IMR-90 (cell line): Measurements from ENCODE around the gene CYP4F3. TPM values are rescaled to one million over a fixed set of nuclear protein-coding genes. Genes with fewer than 3 reads are reported as not detected.

Source experiments
- ATAC-seq: fragments of 200-7000 bp; cut with Tn5 transposase; 2 replicates; pipeline ENCODE4 v1.9.1; 2020; ENCODE audit warnings: low read depth, mild to moderate bottlenecking, moderate library complexity
- BruUV-seq: library from RNA; stranded (reverse); fragments of 400-500 nt; replicated peaks from 2 replicates; lab custom pipeline; 2021; lab: Mats Ljungman, UMichigan
- CTCF ChIA-PET: fragments of 300-600 bp; formaldehyde crosslinking; extraction: SDS; loops from one replicate; lab custom pipeline; 2021; ENCODE audit warnings: antibody characterized with exemption; lab: Yijun Ruan, JAX
- POLR2A ChIA-PET: fragments of 300-600 bp; sonication (Branson Sonifier 250); formaldehyde crosslinking; loops from one replicate; lab custom pipeline; 2022; ENCODE audit warnings: antibody characterized with exemption; ENCODE audit not compliant: unreplicated experiment; lab: Charles Lee
- DNase-seq: peaks from one replicate; pipeline ENCODE4 v3.0.0; 2013
- H2AFZ ChIP-seq: replicated peaks from 2 replicates; pipeline ENCODE3; 2013; ENCODE audit warnings: low read length, mild to moderate bottlenecking; ENCODE audit not compliant: poor library complexity
- H2AK5ac ChIP-seq: 2 replicates; pipeline ENCODE4 v1.6.1; 2013; ENCODE audit warnings: low read depth, low read length, inconsistent platforms
- H2AK9ac ChIP-seq: replicated peaks from 2 replicates; pipeline ENCODE3; 2013; ENCODE audit warnings: mild to moderate bottlenecking, low read depth, low read length, moderate library complexity; ENCODE audit not compliant: poor library complexity
- H2BK120ac ChIP-seq: 2 replicates; pipeline ENCODE4 v1.6.1; 2013; ENCODE audit warnings: low read depth, low read length, inconsistent platforms
- H2BK15ac ChIP-seq: 3 replicates; pipeline ENCODE4 v1.6.1; 2013; ENCODE audit warnings: low read depth, low read length, inconsistent platforms
- H2BK20ac ChIP-seq: 2 replicates; pipeline ENCODE4 v1.6.1; 2013; ENCODE audit warnings: low read depth, mild to moderate bottlenecking, inconsistent platforms, low read length, moderate library complexity
- H2BK5ac ChIP-seq: 2 replicates; pipeline ENCODE4 v1.6.1; 2013; ENCODE audit warnings: mild to moderate bottlenecking, low read depth, low read length, inconsistent platforms; ENCODE audit not compliant: poor library complexity, severe bottlenecking
- H3K14ac ChIP-seq: replicated peaks from 2 replicates; pipeline ENCODE4 v1.6.1; 2013; ENCODE audit warnings: low read depth, low read length, inconsistent platforms
- H3K18ac ChIP-seq: 2 replicates; pipeline ENCODE4 v1.6.1; 2013; ENCODE audit warnings: low read depth, low read length, control low read depth
- H3K23ac ChIP-seq: 2 replicates; pipeline ENCODE4 v1.6.1; 2013; ENCODE audit warnings: low read depth, low read length, inconsistent platforms
- H3K27ac ChIP-seq: 2 replicates; pipeline ENCODE4 v1.5.1; 2013; ENCODE audit warnings: mild to moderate bottlenecking, control low read depth, low read length; ENCODE audit not compliant: insufficient read depth
- H3K27me3 ChIP-seq: 2 replicates; pipeline ENCODE4 v1.6.1; 2013; ENCODE audit warnings: low read length; ENCODE audit not compliant: control insufficient read depth, insufficient read depth
- H3K36me3 ChIP-seq: 2 replicates; pipeline ENCODE4 v1.6.1; 2013; ENCODE audit warnings: low read length, mixed read lengths; ENCODE audit not compliant: control insufficient read depth, insufficient read depth
- H3K4ac ChIP-seq: 2 replicates; pipeline ENCODE4 v1.6.1; 2013; ENCODE audit warnings: low read depth, low read length, inconsistent platforms
- H3K4me1 ChIP-seq: 2 replicates; pipeline ENCODE4 v1.6.1; 2013; ENCODE audit warnings: low read length, mixed read lengths; ENCODE audit not compliant: control insufficient read depth, insufficient read depth
- H3K4me2 ChIP-seq: 2 replicates; pipeline ENCODE4 v1.6.1; 2013; ENCODE audit warnings: low read depth, mild to moderate bottlenecking, control low read depth, low read length, moderate library complexity
- H3K4me3 ChIP-seq: 2 replicates; pipeline ENCODE4 v1.5.1; 2013; ENCODE audit warnings: low read depth, mild to moderate bottlenecking, control low read depth, low read length, moderate library complexity; ENCODE audit not compliant: insufficient read depth
- H3K56ac ChIP-seq: 2 replicates; pipeline ENCODE4 v1.6.1; 2013; ENCODE audit warnings: low read length, inconsistent platforms; ENCODE audit not compliant: insufficient read depth; ENCODE audit errors: extremely low read depth
- H3K79me1 ChIP-seq, 2 experiments: 2 replicates each; pipeline ENCODE4 v1.6.1; 2013; ENCODE audit warnings: low read length in 2 of 2, inconsistent platforms in 1 of 2, low read depth in 1 of 2
- H3K9ac ChIP-seq: 2 replicates; pipeline ENCODE4 v1.6.1; 2013; ENCODE audit warnings: low read depth, low read length, control low read depth
- H3K9me1 ChIP-seq: 2 replicates; pipeline ENCODE4 v1.6.1; 2013; ENCODE audit warnings: low read length, inconsistent platforms; ENCODE audit not compliant: insufficient read depth
- H3K9me3 ChIP-seq: 2 replicates; pipeline ENCODE4 v1.6.1; 2013; ENCODE audit warnings: low read length; ENCODE audit not compliant: control insufficient read depth, insufficient read depth
- H4K20me1 ChIP-seq: 2 replicates; pipeline ENCODE4 v1.6.1; 2013; ENCODE audit warnings: low read length, inconsistent platforms; ENCODE audit not compliant: insufficient read depth
- H4K5ac ChIP-seq: 2 replicates; pipeline ENCODE4 v1.6.1; 2013; ENCODE audit warnings: mild to moderate bottlenecking, low read depth, low read length, control low read depth
- H4K8ac ChIP-seq, 2 experiments: 2 replicates each; pipeline ENCODE4 v1.6.1; 2013; ENCODE audit warnings: low read depth in 2 of 2, low read length in 2 of 2, control low read depth in 1 of 2, inconsistent platforms in 1 of 2
- H4K91ac ChIP-seq: 2 replicates; pipeline ENCODE4 v1.6.1; 2013; ENCODE audit warnings: low read depth, low read length, inconsistent platforms; ENCODE audit not compliant: insufficient read depth
- BHLHE40 ChIP-seq: fragments of 150-350 bp; IDR thresholded peaks from 2 replicates; pipeline ENCODE4 v1.6.1; 2016; ENCODE audit warnings: mild to moderate bottlenecking, low read depth, low read length
- CEBPB ChIP-seq: IDR thresholded peaks from 2 replicates; pipeline ENCODE4 v1.6.1; 2012; ENCODE audit warnings: low read depth, low read length, improper control_type of control experiment
- CHD1 ChIP-seq: IDR thresholded peaks from 2 replicates; pipeline ENCODE4 v1.6.1; 2012; ENCODE audit warnings: low read depth, low read length, improper control_type of control experiment
- FOS ChIP-seq: fragments of 150-350 bp; IDR thresholded peaks from 2 replicates; pipeline ENCODE4 v1.6.1; 2016; ENCODE audit warnings: low read depth, low read length
- MAFK ChIP-seq: IDR thresholded peaks from 2 replicates; pipeline ENCODE4 v1.6.1; 2012; ENCODE audit warnings: low read depth, low read length, improper control_type of control experiment
- MAZ ChIP-seq: IDR thresholded peaks from 2 replicates; pipeline ENCODE4 v1.6.1; 2012; ENCODE audit warnings: low read depth, mild to moderate bottlenecking, low read length, improper control_type of control experiment, moderate library complexity, borderline replicate concordance
- NFE2L2 ChIP-seq: fragments of 150-350 bp; IDR thresholded peaks from 2 replicates; pipeline ENCODE4 v1.6.1; 2016; ENCODE audit warnings: low read depth, mild to moderate bottlenecking, low read length
- POLR2A ChIP-seq: IDR thresholded peaks from 2 replicates; pipeline ENCODE4 v1.6.1; 2012; ENCODE audit warnings: mild to moderate bottlenecking, low read depth, low read length
- RAD21 ChIP-seq: IDR thresholded peaks from 2 replicates; pipeline ENCODE4 v1.6.1; 2012; ENCODE audit warnings: low read length, improper control_type of control experiment
- RCOR1 ChIP-seq: IDR thresholded peaks from 2 replicates; pipeline ENCODE4 v1.6.1; 2012; ENCODE audit warnings: mild to moderate bottlenecking, low read length, improper control_type of control experiment; ENCODE audit not compliant: insufficient replicate concordance
- SMC3 ChIP-seq: fragments of 150-350 bp; IDR thresholded peaks from 2 replicates; pipeline ENCODE4 v1.6.1; 2016; ENCODE audit warnings: low read depth, mild to moderate bottlenecking, antibody characterized with exemption, low read length, moderate library complexity
- WGBS, 2 experiments: methylation state at CpG; one replicate each; pipeline versions ENCODE4 v1.1.5 to v1.1.7; 2013; ENCODE audit warnings: missing lambda C conversion rate in 2 of 2; ENCODE audit not compliant: insufficient read length in 1 of 2; ENCODE audit errors: extremely low coverage in 2 of 2; 5-methylcytosine and 5-hydroxymethylcytosine counted together
- dilution Hi-C: fragments of 300-500 bp; cut with HindIII; formaldehyde crosslinking; loops from one replicate; pipeline ENCODE4 v1.14.3; 2018; ENCODE audit warnings: low sequenced_read_pairs; ENCODE audit not compliant: unreplicated experiment
- in situ Hi-C: fragments of 300-500 bp; cut with MboI; formaldehyde crosslinking; loops from 3 replicates; pipeline ENCODE4 v1.14.3; 2019; ENCODE audit warnings: low sequenced_read_pairs, inconsistent platforms, mixed read lengths
- intact Hi-C: fragments of 100-400 bp; cut with micrococcal nuclease; formaldehyde crosslinking; loops from 2 replicates; pipeline ENCODE4 v1.10.0; 2022
- polyA plus RNA-seq, 3 experiments: library from polyadenylated mRNA; depleted of rRNA; stranded (reverse); fragments of >200 nt; gene quantifications; 2 replicates each; pipeline ENCODE4 v1.2.3, GENCODE V29; 2012; ENCODE audit warnings: low replicate concordance in 1 of 3
- total RNA-seq: library from RNA; depleted of rRNA; stranded (reverse); fragments of >200 nt; gene quantifications from 2 replicates; pipeline ENCODE4 v1.2.3, GENCODE V29; 2012
- TF ChIP-seq, protein P1 (sequence below): conservative IDR thresholded peaks from 2 replicates; pipeline ENCODE4 v1.5.1; 2012; ENCODE audit warnings: mild to moderate bottlenecking, low read depth, low read length, improper control_type of control experiment
- TF ChIP-seq, protein P2 (sequence below): fragments of 150-350 bp; IDR thresholded peaks from 2 replicates; pipeline ENCODE4 v1.6.1; 2017; ENCODE audit warnings: mild to moderate bottlenecking, antibody characterized with exemption, low read length, low read depth
- TF ChIP-seq, protein P3 (sequence below): fragments of 150-350 bp; IDR thresholded peaks from 2 replicates; pipeline ENCODE4 v1.6.1; 2016; ENCODE audit warnings: low read depth, mild to moderate bottlenecking, low read length, moderate library complexity, borderline replicate concordance

CYP4F3 gene
- total and polyA plus RNA-seq, 2 of the 4 experiments (the other 2 are of a cell fraction) = not detected

DNA sequence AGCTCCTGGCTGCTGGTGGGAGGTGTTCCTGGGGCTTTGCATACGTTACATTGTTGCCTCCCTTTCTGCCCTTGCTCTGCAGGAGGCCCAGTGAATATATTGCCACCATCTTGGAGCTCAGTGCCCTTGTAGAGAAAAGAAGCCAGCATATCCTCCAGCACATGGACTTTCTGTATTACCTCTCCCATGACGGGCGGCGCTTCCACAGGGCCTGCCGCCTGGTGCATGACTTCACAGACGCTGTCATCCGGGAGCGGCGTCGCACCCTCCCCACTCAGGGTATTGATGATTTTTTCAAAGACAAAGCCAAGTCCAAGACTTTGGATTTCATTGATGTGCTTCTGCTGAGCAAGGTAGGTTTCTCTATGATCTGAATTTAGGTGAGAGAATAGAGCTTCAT is 42.7 kb downstream of the CYP4F3 start:
- H2AK5ac ChIP-seq = no peak overlapping the region
- in situ Hi-C loops = no loop called here

More for the DNA sequence above, 42.7 kb downstream of the CYP4F3 start:
- Histone ChIP-seq H4K5ac (no peak overlapping the region), H3K27ac (no peak overlapping the region), H2BK20ac (no peak overlapping the region), H2BK15ac (no peak overlapping the region), H4K91ac (no peak overlapping the region), H3K4ac (no peak overlapping the region), H3K14ac (no peak overlapping the region), H3K79me1 (no peaks in the 10 kb centered on the region), H4K8ac (no peak overlapping the region), H2AK9ac (no peak overlapping the region), H4K20me1 (no peaks in the 10 kb centered on the region), H3K9me3 (peaks cover 33% of the 10 kb centered on the region), H3K56ac (no peak overlapping the region), H2AFZ (no peak overlapping the region), H3K4me3 (no peak overlapping the region), H3K4me1 (no peaks in the 10 kb centered on the region), H3K18ac (no peak overlapping the region), H3K9ac (no peak overlapping the region), H3K23ac (no peak overlapping the region), H3K27me3 (no peaks in the 10 kb centered on the region), H3K9me1 (no peaks in the 10 kb centered on the region), H2BK120ac (no peak overlapping the region), H3K4me2 (no peak overlapping the region), H3K36me3 (no peaks in the 10 kb centered on the region), H2BK5ac (no peak overlapping the region)
- no peak for ATAC-seq
- dilution Hi-C loops = no loop called here
- WGBS, 2 experiments = no CpG with 5 or more reads among the region's 10 CpGs
- intact Hi-C loops = no loop called here
- CTCF ChIA-PET = no interaction called here
- TF ChIP-seq BHLHE40 = no peak
- TF ChIP-seq, protein P1, sequence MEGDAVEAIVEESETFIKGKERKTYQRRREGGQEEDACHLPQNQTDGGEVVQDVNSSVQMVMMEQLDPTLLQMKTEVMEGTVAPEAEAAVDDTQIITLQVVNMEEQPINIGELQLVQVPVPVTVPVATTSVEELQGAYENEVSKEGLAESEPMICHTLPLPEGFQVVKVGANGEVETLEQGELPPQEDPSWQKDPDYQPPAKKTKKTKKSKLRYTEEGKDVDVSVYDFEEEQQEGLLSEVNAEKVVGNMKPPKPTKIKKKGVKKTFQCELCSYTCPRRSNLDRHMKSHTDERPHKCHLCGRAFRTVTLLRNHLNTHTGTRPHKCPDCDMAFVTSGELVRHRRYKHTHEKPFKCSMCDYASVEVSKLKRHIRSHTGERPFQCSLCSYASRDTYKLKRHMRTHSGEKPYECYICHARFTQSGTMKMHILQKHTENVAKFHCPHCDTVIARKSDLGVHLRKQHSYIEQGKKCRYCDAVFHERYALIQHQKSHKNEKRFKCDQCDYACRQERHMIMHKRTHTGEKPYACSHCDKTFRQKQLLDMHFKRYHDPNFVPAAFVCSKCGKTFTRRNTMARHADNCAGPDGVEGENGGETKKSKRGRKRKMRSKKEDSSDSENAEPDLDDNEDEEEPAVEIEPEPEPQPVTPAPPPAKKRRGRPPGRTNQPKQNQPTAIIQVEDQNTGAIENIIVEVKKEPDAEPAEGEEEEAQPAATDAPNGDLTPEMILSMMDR = no peak
- TF ChIP-seq SMC3 = no peak
- no peak for TF ChIP-seq RCOR1
- TF ChIP-seq POLR2A = no peak
- no peak for TF ChIP-seq CEBPB
- TF ChIP-seq, protein P2, sequence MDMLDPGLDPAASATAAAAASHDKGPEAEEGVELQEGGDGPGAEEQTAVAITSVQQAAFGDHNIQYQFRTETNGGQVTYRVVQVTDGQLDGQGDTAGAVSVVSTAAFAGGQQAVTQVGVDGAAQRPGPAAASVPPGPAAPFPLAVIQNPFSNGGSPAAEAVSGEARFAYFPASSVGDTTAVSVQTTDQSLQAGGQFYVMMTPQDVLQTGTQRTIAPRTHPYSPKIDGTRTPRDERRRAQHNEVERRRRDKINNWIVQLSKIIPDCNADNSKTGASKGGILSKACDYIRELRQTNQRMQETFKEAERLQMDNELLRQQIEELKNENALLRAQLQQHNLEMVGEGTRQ = no peak
- no peak for TF ChIP-seq MAZ
- no peak for TF ChIP-seq CHD1
- TF ChIP-seq RAD21 = no peak
- TF ChIP-seq MAFK = no peak
- no peak for TF ChIP-seq FOS
- TF ChIP-seq, protein P3, sequence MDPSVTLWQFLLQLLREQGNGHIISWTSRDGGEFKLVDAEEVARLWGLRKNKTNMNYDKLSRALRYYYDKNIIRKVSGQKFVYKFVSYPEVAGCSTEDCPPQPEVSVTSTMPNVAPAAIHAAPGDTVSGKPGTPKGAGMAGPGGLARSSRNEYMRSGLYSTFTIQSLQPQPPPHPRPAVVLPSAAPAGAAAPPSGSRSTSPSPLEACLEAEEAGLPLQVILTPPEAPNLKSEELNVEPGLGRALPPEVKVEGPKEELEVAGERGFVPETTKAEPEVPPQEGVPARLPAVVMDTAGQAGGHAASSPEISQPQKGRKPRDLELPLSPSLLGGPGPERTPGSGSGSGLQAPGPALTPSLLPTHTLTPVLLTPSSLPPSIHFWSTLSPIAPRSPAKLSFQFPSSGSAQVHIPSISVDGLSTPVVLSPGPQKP = no peak
- no peak for TF ChIP-seq NFE2L2
- no TSS peak for BruUV-seq
- DNase-seq = no peak
- POLR2A ChIA-PET = no interaction called here
